T-helper 22 cell (primary cell): ENCODE results near the gene CEP41.
"Not testable (repeated sequence)": the region's sequence is repeated elsewhere in the genome, so short reads cannot be mapped to it uniquely, and the experiment has no call there.

Experiments used
- DNase-seq: peaks from one replicate; pipeline ENCODE4 v3.0.0-alpha.2; 2020; ENCODE audit warnings: low read depth

CEP41 gene

GRCh38 chr7:130387628-130388403 lies 53.0 kb downstream of the CEP41 start:
- DNase-seq: no peak

- DNase-seq: no peak
Measured at GRCh38 chr7:130387306-130387627, 53.5 kb downstream of the CEP41 start.

- no peak for DNase-seq
Measured at GRCh38 chr7:130386876-130387275, 53.9 kb downstream of the CEP41 start.

GRCh38 chr7:130385600-130386066 lies 55.2 kb downstream of the CEP41 start:
- DNase-seq: no peak

GRCh38 chr7:130384841-130385599 lies 55.8 kb downstream of the CEP41 start:
- DNase-seq: no peak

- DNase-seq: no peak
Measured at GRCh38 chr7:130384371-130384801, 56.4 kb downstream of the CEP41 start.

GRCh38 chr7:130383187-130383980 lies 57.4 kb downstream of the CEP41 start:
- DNase-seq: no peak

- DNase-seq: no peak
Measured at GRCh38 chr7:130381468-130382312, 59.1 kb downstream of the CEP41 start.

- no peak for DNase-seq
Measured at GRCh38 chr7:130380861-130381455, 59.9 kb downstream of the CEP41 start.

- DNase-seq: no peak
Measured at GRCh38 chr7:130379921-130380860, 60.6 kb downstream of the CEP41 start, which contains the start of gene CPA1. TSS of gene CPA1 (plus strand) at chr7:130380494. CDS start at chr7:130380521, 27 bp downstream.

- no peak for DNase-seq
Measured at GRCh38 chr7:130379532-130379920, 61.3 kb downstream of the CEP41 start.

- DNase-seq: no peak
Measured at GRCh38 chr7:130379019-130379418, 61.8 kb downstream of the CEP41 start.

GRCh38 chr7:130377178-130377577 lies 63.6 kb downstream of the CEP41 start:
- DNase-seq: no peak

GRCh38 chr7:130376461-130376860 lies 64.4 kb downstream of the CEP41 start:
- not testable (repeated sequence) for DNase-seq

GRCh38 chr7:130374507-130374906 lies 66.3 kb downstream of the CEP41 start:
- no peak for DNase-seq

GRCh38 chr7:130372402-130373165 lies 68.2 kb downstream of the CEP41 start:
- no peak for DNase-seq

GRCh38 chr7:130371046-130371445 lies 69.8 kb downstream of the CEP41 start:
- no peak for DNase-seq

GRCh38 chr7:130369831-130370550 lies 70.8 kb downstream of the CEP41 start:
- no peak for DNase-seq
